Keratinocyte (primary cell): ENCODE data around the gene SNCAIP. TPM values are rescaled to one million over a fixed set of nuclear protein-coding genes. Genes with fewer than 3 reads are reported as not detected.

Source experiments
- DNase-seq: peaks from one replicate; pipeline ENCODE4 v3.0.0-alpha.2; 2011; ENCODE audit warnings: low read depth, missing footprints, low spot score
- FAIRE-seq: peaks from 2 replicates; lab custom pipeline; 2011; peaks lifted over from hg19 to GRCh38; lab: Jason Lieb, UNC
- H2AFZ ChIP-seq: 2 replicates; pipeline ENCODE4 v1.6.0; 2012; ENCODE audit warnings: low read length, control low read depth, inconsistent platforms; ENCODE audit not compliant: control insufficient read depth
- H3K27ac ChIP-seq: 2 replicates; pipeline ENCODE4 v1.5.1; 2011; ENCODE audit warnings: low read length; ENCODE audit not compliant: control insufficient read depth, insufficient read depth
- H3K27me3 ChIP-seq: 3 replicates; pipeline ENCODE4 v1.6.0; 2011; ENCODE audit warnings: low read length; ENCODE audit not compliant: control insufficient read depth, insufficient read depth; ENCODE audit errors: extremely low read depth
- H3K36me3 ChIP-seq, 2 experiments: 2 replicates in 1 of 2; 3 replicates in 1 of 2; pipeline ENCODE4 v1.5.1; 2011; ENCODE audit warnings: low read length in 2 of 2, mild to moderate bottlenecking in 1 of 2; ENCODE audit not compliant: control insufficient read depth in 2 of 2, insufficient read depth in 2 of 2; ENCODE audit errors: extremely low read depth in 1 of 2
- H3K4me1 ChIP-seq: 3 replicates; pipeline ENCODE4 v1.5.1; 2011; ENCODE audit warnings: low read length; ENCODE audit not compliant: control insufficient read depth, insufficient read depth; ENCODE audit errors: extremely low read depth
- H3K4me2 ChIP-seq: 3 replicates; pipeline ENCODE4 v1.6.0; 2011; ENCODE audit warnings: low read depth, low read length; ENCODE audit not compliant: control insufficient read depth, insufficient read depth; ENCODE audit errors: extremely low read depth
- H3K4me3 ChIP-seq, 3 experiments: fragments of 200-600 bp in 1 of 3; sonication (generic) in 1 of 3; 2 replicates in 2 of 3; 3 replicates in 1 of 3; pipeline ENCODE4 v1.5.1; 2011 to 2016; ENCODE audit warnings: low read length in 3 of 3, mild to moderate bottlenecking in 3 of 3, control low read depth in 2 of 3, inconsistent platforms in 1 of 3, low read depth in 1 of 3, mixed read lengths in 1 of 3, mixed run types in 1 of 3, moderate library complexity in 1 of 3; ENCODE audit not compliant: control insufficient read depth in 2 of 3, insufficient read depth in 2 of 3; ENCODE audit errors: extremely low read depth in 1 of 3
- H3K79me2 ChIP-seq: 2 replicates; pipeline ENCODE4 v1.6.0; 2012; ENCODE audit warnings: low read length; ENCODE audit not compliant: control insufficient read depth, insufficient read depth
- H3K9ac ChIP-seq: 3 replicates; pipeline ENCODE4 v1.6.0; 2011; ENCODE audit warnings: low read length; ENCODE audit not compliant: control insufficient read depth, insufficient read depth; ENCODE audit errors: extremely low read depth
- H3K9me1 ChIP-seq: 3 replicates; pipeline ENCODE4 v1.6.0; 2011; ENCODE audit warnings: low read length; ENCODE audit not compliant: control insufficient read depth, insufficient read depth; ENCODE audit errors: extremely low read depth
- H3K9me3 ChIP-seq: 2 replicates; pipeline ENCODE4 v1.5.1; 2012; ENCODE audit warnings: low read depth, low read length; ENCODE audit not compliant: control insufficient read depth
- H4K20me1 ChIP-seq: 3 replicates; pipeline ENCODE4 v1.6.0; 2011; ENCODE audit warnings: low read length; ENCODE audit not compliant: control insufficient read depth, insufficient read depth; ENCODE audit errors: extremely low read depth
- CTCF ChIP-seq, 3 experiments: IDR thresholded peaks in 1 of 3; conservative IDR thresholded peaks in 1 of 3; optimal IDR thresholded peaks in 1 of 3; 2 replicates in 2 of 3; 3 replicates in 1 of 3; pipeline versions ENCODE3 to v1.5.1; 2011; ENCODE audit warnings: low read length in 3 of 3, mild to moderate bottlenecking in 3 of 3, moderate library complexity in 2 of 3, control low read depth in 1 of 3, inconsistent platforms in 1 of 3; ENCODE audit not compliant: insufficient read depth in 2 of 3; ENCODE audit errors: extremely low read depth in 1 of 3
- EZH2 ChIP-seq: IDR thresholded peaks from one replicate; pipeline ENCODE4 v1.6.1; 2012; ENCODE audit warnings: inconsistent platforms, mild to moderate bottlenecking, low read length, moderate library complexity
- dilution Hi-C: fragments of 300-500 bp; cut with MboI; formaldehyde crosslinking; loops from one replicate; pipeline ENCODE4 v1.7.0; 2020; ENCODE audit warnings: low sequenced_read_pairs; ENCODE audit not compliant: extremely low pct_ligation_motif_present
- polyA plus RNA-seq, 5 experiments: library from polyadenylated mRNA; depleted of rRNA in 3 of 5; stranded (reverse) in 3 of 5; stranded (forward) in 1 of 5; unstranded in 1 of 5; fragments of >200 nt; gene quantifications; 1 replicate in 1 of 5; 2 replicates in 3 of 5; 3 replicates in 1 of 5; pipeline versions ENCODE4 v1.2.1 to v1.2.3, GENCODE V29; 2011 to 2012; ENCODE audit warnings: missing spikeins in 2 of 5, low read depth in 1 of 5, low replicate concordance in 1 of 5

SNCAIP gene
- polyA plus RNA-seq, 1 donor (not counting 4 experiments of a cell fraction or from before 2014, with no cell fraction given): not detected

- Histone ChIP-seq H3K36me3 (no peaks in the 10 kb centered on the region), H4K20me1 (no peaks in the 10 kb centered on the region), H3K9ac (no peak overlapping the region), H3K27ac (no peak overlapping the region), H3K9me3 (no peaks in the 10 kb centered on the region), H3K4me1 (no peaks in the 10 kb centered on the region), H3K79me2 (no peaks in the 10 kb centered on the region), H3K4me2 (no peak overlapping the region), H3K27me3 (peaks cover 8% of the 10 kb centered on the region), H2AFZ (no peak overlapping the region), H3K9me1 (no peaks in the 10 kb centered on the region), H3K4me3 (no peak overlapping the region)
- no peak for DNase-seq
- no peak for TF ChIP-seq EZH2
- no peak for TF ChIP-seq CTCF (optimal IDR thresholded peaks at IDR 0.05 in 1 of 3, IDR thresholded peaks at IDR 0.05 in 1 of 3, conservative IDR thresholded peaks at IDR 0.05 in 1 of 3; ENCODE audit: extremely low read depth in 1 of 3, insufficient read depth in 2 of 3, low read length in 3 of 3)
- dilution Hi-C loops: no loop called here
- no peak for FAIRE-seq
Observed at GRCh38 chr5:122499585-122499984, 187.5 kb downstream of the SNCAIP start.

- no peak for DNase-seq
- Histone ChIP-seq H3K27ac (no peak overlapping the region), H3K4me3 (no peak overlapping the region), H3K36me3 (no peaks in the 10 kb centered on the region), H3K4me1 (no peaks in the 10 kb centered on the region), H3K9me1 (no peaks in the 10 kb centered on the region), H2AFZ (no peak overlapping the region), H4K20me1 (no peaks in the 10 kb centered on the region), H3K9ac (no peak overlapping the region), H3K79me2 (no peaks in the 10 kb centered on the region), H3K4me2 (no peak overlapping the region), H3K9me3 (no peaks in the 10 kb centered on the region), H3K27me3 (peaks cover 8% of the 10 kb centered on the region)
- peak in 2 of 3 experiments; percentile 20 to 51 for TF ChIP-seq CTCF (optimal IDR thresholded peaks at IDR 0.05 in 1 of 3, IDR thresholded peaks at IDR 0.05 in 1 of 3, conservative IDR thresholded peaks at IDR 0.05 in 1 of 3; ENCODE audit: extremely low read depth in 1 of 3, insufficient read depth in 2 of 3, low read length in 3 of 3)
- no peak for TF ChIP-seq EZH2
- no peak for FAIRE-seq
- dilution Hi-C loops: no loop called here
Observed at GRCh38 chr5:122500245-122501088, 188.4 kb downstream of the SNCAIP start.
